IgD-negative memory B cell (primary cell): ENCODE data around the gene ALX1. TPM values are rescaled to one million over a fixed set of nuclear protein-coding genes. Genes with fewer than 3 reads are reported as not detected.
A peak's percentile ranks its signal among the peaks of the same experiment; 100 is the strongest.

ENCODE experiments used
- H3K27ac Mint-ChIP-seq, 3 donors: one replicate each; pipeline ENCODE4 v1.8.0; 2020 to 2022; ENCODE audit warnings: mild to moderate bottlenecking in 3 of 3, mixed read lengths in 3 of 3, moderate library complexity in 1 of 3
- H3K27me3 Mint-ChIP-seq: one replicate; pipeline ENCODE4 v1.8.0; 2021; ENCODE audit warnings: mixed read lengths
- H3K36me3 Mint-ChIP-seq: one replicate; pipeline ENCODE4 v1.8.0; 2020; ENCODE audit warnings: mild to moderate bottlenecking, mixed read lengths
- H3K4me1 Mint-ChIP-seq, 3 donors: one replicate each; pipeline ENCODE4 v1.8.0; 2020 to 2022; ENCODE audit warnings: mixed read lengths in 3 of 3, mild to moderate bottlenecking in 1 of 3
- H3K4me3 Mint-ChIP-seq, 4 donors: one replicate each; pipeline ENCODE4 v1.8.0; 2020 to 2022; ENCODE audit warnings: mild to moderate bottlenecking in 4 of 4, mixed read lengths in 4 of 4, moderate library complexity in 3 of 4
- H3K9me3 Mint-ChIP-seq, 3 donors: one replicate each; pipeline ENCODE4 v1.8.0; 2020 to 2021; ENCODE audit warnings: mixed read lengths in 3 of 3, mild to moderate bottlenecking in 1 of 3
- polyA plus RNA-seq: library from polyadenylated mRNA; unstranded; fragments of 300-500 nt; fragmentation: Illumina TruSeq; gene quantifications from one replicate; pipeline ENCODE4 v1.2.3, GENCODE V29; 2021

Gene ALX1
- polyA plus RNA-seq: not detected

GRCh38 chr12:85280165-85280983 lies at the start of gene ALX1:
ALX1 (plus strand) TSS chr12:85280220; CDS start chr12:85280262, 42 bp downstream.
- H3K4me1 Mint-ChIP-seq: peaks cover 0 to 8% (median 0%) of the 10 kb centered on the region in 3 donors
- peak within 1 kb of the TSS; percentile 20 to 78 (median 60) for H3K4me3 Mint-ChIP-seq
- peaks cover 39% of the 10 kb centered on the region for H3K27me3 Mint-ChIP-seq
- H3K36me3 Mint-ChIP-seq: no peaks in the 10 kb centered on the region
- peaks cover 0 to 2% (median 0%) of the 10 kb centered on the region in 3 donors for H3K9me3 Mint-ChIP-seq
- peak within 1 kb of the TSS in 1 of 3 donors; percentile 18 for H3K27ac Mint-ChIP-seq

GRCh38 chr12:85237327-85237726 lies 42.7 kb upstream of the ALX1 start:
- Mint-ChIP-seq H3K4me3 (no peak overlapping the region), H3K4me1 (no peaks in the 10 kb centered on the region), H3K27me3 (no peaks in the 10 kb centered on the region), H3K9me3 (peaks cover 0 to 4% (median 1%) of the 10 kb centered on the region in 3 donors), H3K27ac (no peak overlapping the region), H3K36me3 (no peaks in the 10 kb centered on the region)

- Mint-ChIP-seq H3K4me3 (no peak overlapping the region), H3K9me3 (peaks cover 0 to 1% (median 0%) of the 10 kb centered on the region in 3 donors), H3K4me1 (no peaks in the 10 kb centered on the region), H3K27me3 (no peaks in the 10 kb centered on the region), H3K36me3 (no peaks in the 10 kb centered on the region), H3K27ac (no peak overlapping the region)
Measured at GRCh38 chr12:85244561-85244960, 35.5 kb upstream of the ALX1 start.

GRCh38 chr12:85253853-85254252 lies 26.2 kb upstream of the ALX1 start:
- no peaks in the 10 kb centered on the region for H3K27me3 Mint-ChIP-seq
- H3K9me3 Mint-ChIP-seq: no peaks in the 10 kb centered on the region
- H3K4me3 Mint-ChIP-seq: no peak overlapping the region
- H3K4me1 Mint-ChIP-seq: no peaks in the 10 kb centered on the region
- no peaks in the 10 kb centered on the region for H3K36me3 Mint-ChIP-seq
- no peak overlapping the region for H3K27ac Mint-ChIP-seq

- H3K27ac Mint-ChIP-seq: no peak overlapping the region
- H3K4me1 Mint-ChIP-seq: no peaks in the 10 kb centered on the region
- no peaks in the 10 kb centered on the region for H3K36me3 Mint-ChIP-seq
- no peak overlapping the region for H3K4me3 Mint-ChIP-seq
- H3K9me3 Mint-ChIP-seq: peaks cover 0 to 1% (median 0%) of the 10 kb centered on the region in 3 donors
- H3K27me3 Mint-ChIP-seq: no peaks in the 10 kb centered on the region
Measured at GRCh38 chr12:85257671-85258070, 22.3 kb upstream of the ALX1 start.

- Mint-ChIP-seq H3K36me3 (no peaks in the 10 kb centered on the region), H3K4me1 (no peaks in the 10 kb centered on the region), H3K27me3 (no peaks in the 10 kb centered on the region), H3K4me3 (no peak overlapping the region), H3K27ac (no peak overlapping the region), H3K9me3 (peaks cover 0 to 1% (median 0%) of the 10 kb centered on the region in 3 donors)
Measured at GRCh38 chr12:85260447-85260846, 19.6 kb upstream of the ALX1 start.

GRCh38 chr12:85260896-85261295 lies 19.1 kb upstream of the ALX1 start:
- Mint-ChIP-seq H3K9me3 (peaks cover 0 to 1% (median 0%) of the 10 kb centered on the region in 3 donors), H3K4me3 (no peak overlapping the region), H3K27ac (no peak overlapping the region), H3K36me3 (no peaks in the 10 kb centered on the region), H3K4me1 (no peaks in the 10 kb centered on the region), H3K27me3 (no peaks in the 10 kb centered on the region)

GRCh38 chr12:85266356-85266755 lies 13.7 kb upstream of the ALX1 start:
- H3K9me3 Mint-ChIP-seq: peaks cover 0 to 4% (median 0%) of the 10 kb centered on the region in 3 donors
- no peak overlapping the region for H3K4me3 Mint-ChIP-seq
- H3K36me3 Mint-ChIP-seq: no peaks in the 10 kb centered on the region
- H3K27ac Mint-ChIP-seq: no peak overlapping the region
- no peaks in the 10 kb centered on the region for H3K4me1 Mint-ChIP-seq
- no peaks in the 10 kb centered on the region for H3K27me3 Mint-ChIP-seq

GRCh38 chr12:85273381-85274314 lies 6.4 kb upstream of the ALX1 start:
- no peaks in the 10 kb centered on the region for H3K4me1 Mint-ChIP-seq
- no peak overlapping the region for H3K27ac Mint-ChIP-seq
- H3K36me3 Mint-ChIP-seq: no peaks in the 10 kb centered on the region
- no peak overlapping the region for H3K4me3 Mint-ChIP-seq
- peaks cover 0 to 4% (median 2%) of the 10 kb centered on the region in 3 donors for H3K9me3 Mint-ChIP-seq
- peaks cover 29% of the 10 kb centered on the region for H3K27me3 Mint-ChIP-seq

GRCh38 chr12:85274315-85274651 lies 5.7 kb upstream of the ALX1 start:
- H3K27me3 Mint-ChIP-seq: peaks cover 31% of the 10 kb centered on the region
- H3K4me3 Mint-ChIP-seq: no peak overlapping the region
- H3K27ac Mint-ChIP-seq: no peak overlapping the region
- H3K36me3 Mint-ChIP-seq: no peaks in the 10 kb centered on the region
- H3K9me3 Mint-ChIP-seq: peaks cover 0 to 2% (median 0%) of the 10 kb centered on the region in 3 donors
- H3K4me1 Mint-ChIP-seq: no peaks in the 10 kb centered on the region

- Mint-ChIP-seq H3K36me3 (no peaks in the 10 kb centered on the region), H3K27ac (no peak overlapping the region), H3K4me3 (no peak overlapping the region), H3K4me1 (peaks cover 0 to 3% (median 0%) of the 10 kb centered on the region in 3 donors), H3K9me3 (peaks cover 0 to 2% (median 0%) of the 10 kb centered on the region in 3 donors), H3K27me3 (peaks cover 37% of the 10 kb centered on the region)
Measured at GRCh38 chr12:85275374-85275773, 4.6 kb upstream of the ALX1 start.

GRCh38 chr12:85277191-85277590 lies 2.8 kb upstream of the ALX1 start:
- H3K4me3 Mint-ChIP-seq: no peak overlapping the region
- H3K9me3 Mint-ChIP-seq: peaks cover 0 to 2% (median 0%) of the 10 kb centered on the region in 3 donors
- no peak overlapping the region for H3K27ac Mint-ChIP-seq
- H3K36me3 Mint-ChIP-seq: no peaks in the 10 kb centered on the region
- H3K27me3 Mint-ChIP-seq: peaks cover 52% of the 10 kb centered on the region
- peaks cover 0 to 8% (median 0%) of the 10 kb centered on the region in 3 donors for H3K4me1 Mint-ChIP-seq

- Mint-ChIP-seq H3K9me3 (peaks cover 0 to 2% (median 0%) of the 10 kb centered on the region in 3 donors), H3K4me3 (peak overlapping the region in 1 of 4 donors; percentile 37), H3K27me3 (peaks cover 48% of the 10 kb centered on the region)
Measured at GRCh38 chr12:85277900-85278597, 2.0 kb upstream of the ALX1 start.

GRCh38 chr12:85278598-85279448 lies 1.2 kb upstream of the ALX1 start:
- H3K27ac Mint-ChIP-seq: no peak overlapping the region
- peaks cover 47% of the 10 kb centered on the region for H3K27me3 Mint-ChIP-seq
- H3K36me3 Mint-ChIP-seq: no peaks in the 10 kb centered on the region
- peaks cover 0 to 8% (median 0%) of the 10 kb centered on the region in 3 donors for H3K4me1 Mint-ChIP-seq
- no peak overlapping the region for H3K4me3 Mint-ChIP-seq
- H3K9me3 Mint-ChIP-seq: peaks cover 0 to 2% (median 0%) of the 10 kb centered on the region in 3 donors

More at GRCh38 chr12:85277900-85278597, 2.0 kb upstream of the ALX1 start:
- peaks cover 0 to 8% (median 0%) of the 10 kb centered on the region in 3 donors for H3K4me1 Mint-ChIP-seq
- H3K36me3 Mint-ChIP-seq: no peaks in the 10 kb centered on the region
- H3K27ac Mint-ChIP-seq: no peak overlapping the region
